ENCODE data around the gene RNF166.
A peak's percentile ranks its signal among the peaks of the same experiment; 100 is the strongest.

The RNF166 gene

GRCh38 chr16:88706229-88706964 lies at the start of gene RNF166, which contains the start of gene CTU2:
RNF166 (minus strand) TSS chr16:88706408; CDS start chr16:88706325, 83 bp downstream.
CTU2 (plus strand) TSS chr16:88706503; CDS start chr16:88706531, 28 bp downstream.
- DNase-seq = peak; percentile 96

- DNase-seq = peak; percentile 26
Observed at GRCh38 chr16:88754912-88755744, 48.9 kb upstream of the RNF166 start.

GRCh38 chr16:88754109-88754911 lies 48.1 kb upstream of the RNF166 start:
- DNase-seq = no peak

- no peak for DNase-seq
Observed at GRCh38 chr16:88753602-88754001, 47.4 kb upstream of the RNF166 start.

GRCh38 chr16:88753191-88753590 lies 47.0 kb upstream of the RNF166 start:
- no peak for DNase-seq

GRCh38 chr16:88752386-88753002 lies 46.3 kb upstream of the RNF166 start:
- DNase-seq = no peak

- DNase-seq = no peak
Observed at GRCh38 chr16:88750854-88751253, 44.6 kb upstream of the RNF166 start.

- no peak for DNase-seq
Observed at GRCh38 chr16:88749358-88749757, 43.1 kb upstream of the RNF166 start.

GRCh38 chr16:88748364-88748763 lies 42.2 kb upstream of the RNF166 start:
- no peak for DNase-seq

GRCh38 chr16:88747588-88748301 lies 41.5 kb upstream of the RNF166 start:
- peak; percentile 72 for DNase-seq

GRCh38 chr16:88746506-88746905 lies 40.3 kb upstream of the RNF166 start:
- DNase-seq = no peak

- no peak for DNase-seq
Observed at GRCh38 chr16:88744577-88745521, 38.6 kb upstream of the RNF166 start.

- peak; percentile 75 for DNase-seq
Observed at GRCh38 chr16:88743693-88744576, 37.7 kb upstream of the RNF166 start.

- no peak for DNase-seq
Observed at GRCh38 chr16:88742896-88743605, 36.8 kb upstream of the RNF166 start.

- DNase-seq = no peak
Observed at GRCh38 chr16:88741368-88741767, 35.2 kb upstream of the RNF166 start.

GRCh38 chr16:88740727-88741055 lies 34.5 kb upstream of the RNF166 start:
- no peak for DNase-seq

- no peak for DNase-seq
Observed at GRCh38 chr16:88739977-88740726, 33.9 kb upstream of the RNF166 start.
